ENCODE results near the gene CDKAL1. TPM values are rescaled to one million over a fixed set of nuclear protein-coding genes. Genes with fewer than 3 reads are reported as not detected.

Gene CDKAL1
- total and polyA plus RNA-seq, 2 of the 13 experiments (the other 11 are each of a cell fraction or from before 2014, with no cell fraction given) = 9.5 to 27.7 TPM

DNA sequence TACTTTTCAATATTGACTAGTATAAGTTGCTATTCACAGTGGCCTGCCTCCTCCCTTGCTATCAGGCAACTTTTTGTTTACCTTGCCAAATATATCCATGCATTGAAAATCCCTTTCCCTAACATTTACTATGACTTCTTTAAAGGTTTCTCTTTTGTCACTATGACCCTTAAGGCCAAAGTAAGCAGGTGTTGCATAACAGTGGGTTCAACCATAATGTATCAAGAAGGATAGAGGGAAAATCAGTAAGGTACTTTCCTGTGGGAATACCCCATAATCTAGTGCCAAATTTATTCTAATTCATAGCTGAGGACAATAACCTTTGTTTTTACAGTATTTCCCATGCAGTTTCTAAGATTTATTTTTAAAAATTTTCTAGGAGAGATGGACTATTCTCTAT, 527.6 kb downstream of the CDKAL1 start:
- no peak overlapping the region for H2AFZ ChIP-seq (ENCODE audit: low read length)
- no peak overlapping the region for H3K4me3 ChIP-seq (replicated peaks in 1 of 3; ENCODE audit: insufficient read depth in 1 of 3, low read depth in 2 of 3, low read length in 3 of 3)
- no TSS peak for BruUV-seq (replicated peaks)
- no peak overlapping the region for H3K4me2 ChIP-seq (ENCODE audit: low read depth, low read length)
- DNase-seq (ENCODE audit: low spot score) (peak; percentile 15), FAIRE-seq (no peak), ATAC-seq (no peak)
- no peaks in the 10 kb centered on the region for H4K20me1 ChIP-seq (ENCODE audit: insufficient read depth, low read length)
- H3K36me3 ChIP-seq (replicated peaks in 1 of 2; ENCODE audit: control insufficient read depth in 1 of 2, insufficient read depth in 2 of 2, low read length in 2 of 2) = no peaks in the 10 kb centered on the region; a peak in 2 of 5 replicates
- in situ Hi-C loops (cut with HindIII; ENCODE audit: extremely low pct_ligation_motif_present, low pct_unique_long_range_greater_than_20kb) = no loop called here
- H3K27me3 ChIP-seq (ENCODE audit: control insufficient read depth in 1 of 2, insufficient read depth in 2 of 2, low read length in 2 of 2) = no peaks in the 10 kb centered on the region
- no peak overlapping the region for H3K9ac ChIP-seq (ENCODE audit: insufficient read depth, low read depth, low read length)
- peaks cover 7% of the 10 kb centered on the region for H3K4me1 ChIP-seq (ENCODE audit: insufficient read depth, low read length)
- intact Hi-C loops (cut with micrococcal nuclease; ENCODE audit: unreplicated experiment) = no loop called here
- no peaks in the 10 kb centered on the region for H3K79me2 ChIP-seq (ENCODE audit: insufficient read depth, low read length)
- POLR2A ChIA-PET = no interaction called here
- CTCF ChIA-PET (ENCODE audit: low intra/inter-chr PET ratio, low total read pairs) = no interaction called here
- H3K27ac ChIP-seq (ENCODE audit: extremely low read length, insufficient read depth, low read length) = no peak overlapping the region
- peaks cover 22% of the 10 kb centered on the region; the same call in 1 of the 2 replicates for H3K9me3 ChIP-seq (ENCODE audit: low read length)
- TF ChIP-seq ZMYM4 (CRISPR knock-in tag; IDR thresholded peaks at IDR 0.05) (peak; percentile 55; the same call in 1 of the 2 replicates), SAP130 (CRISPR knock-in tag; IDR thresholded peaks at IDR 0.05; ENCODE audit: low read depth) (peak; percentile 20; the same call in 1 of the 2 replicates), ZFP82 (CRISPR knock-in tag; IDR thresholded peaks at IDR 0.05; ENCODE audit: borderline replicate concordance) (no peak), FOXP1 (IDR thresholded peaks at IDR 0.05) (no peak), FOXP1 (CRISPR knock-in tag; IDR thresholded peaks at IDR 0.05) (peak; percentile 55), POGZ (CRISPR knock-in tag; IDR thresholded peaks at IDR 0.05) (peak; percentile 51; the same call in 1 of the 2 replicates), BCL6 (CRISPR knock-in tag; IDR thresholded peaks at IDR 0.05) (peak; percentile 44), GATAD2A (CRISPR knock-in tag; IDR thresholded peaks at IDR 0.05) (peak; percentile 54), RARA (CRISPR knock-in tag; IDR thresholded peaks at IDR 0.05) (peak; percentile 19; the same call in 1 of the 2 replicates), ZNF3 (CRISPR knock-in tag; IDR thresholded peaks at IDR 0.05) (no peak), FOXJ3 (CRISPR knock-in tag; IDR thresholded peaks at IDR 0.05; ENCODE audit: borderline replicate concordance) (no peak), NR2F6 (IDR thresholded peaks at IDR 0.05) (peak; percentile 53), NR2F6 (CRISPR knock-in tag; IDR thresholded peaks at IDR 0.05) (no peak), ZNF674 (CRISPR knock-in tag; IDR thresholded peaks at IDR 0.05; ENCODE audit: low read depth) (no peak), ZNF570 (CRISPR knock-in tag; IDR thresholded peaks at IDR 0.05; ENCODE audit: borderline replicate concordance) (no peak), ZFYVE20 (CRISPR knock-in tag; IDR thresholded peaks at IDR 0.05; ENCODE audit: borderline replicate concordance, low read depth) (no peak), SOX6 (IDR thresholded peaks at IDR 0.05) (no peak), SOX6 (CRISPR knock-in tag; IDR thresholded peaks at IDR 0.05) (peak; percentile 38; the same call in 1 of the 2 replicates), MED1 (CRISPR knock-in tag; IDR thresholded peaks at IDR 0.05) (no peak), NR1H2 (CRISPR knock-in tag; IDR thresholded peaks at IDR 0.05; ENCODE audit: borderline replicate concordance, low read depth) (no peak), MEF2D (CRISPR knock-in tag; IDR thresholded peaks at IDR 0.05) (0 out of 2 replicates have a peak, but pooled peaks have one; percentile 40)
- TF ChIP-seq, protein P1, sequence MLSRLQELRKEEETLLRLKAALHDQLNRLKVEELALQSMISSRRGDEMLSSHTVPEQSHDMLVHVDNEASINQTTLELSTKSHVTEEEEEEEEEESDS (CRISPR knock-in tag; IDR thresholded peaks at IDR 0.05; ENCODE audit: borderline replicate concordance) = no peak
- TF ChIP-seq, protein P2, sequence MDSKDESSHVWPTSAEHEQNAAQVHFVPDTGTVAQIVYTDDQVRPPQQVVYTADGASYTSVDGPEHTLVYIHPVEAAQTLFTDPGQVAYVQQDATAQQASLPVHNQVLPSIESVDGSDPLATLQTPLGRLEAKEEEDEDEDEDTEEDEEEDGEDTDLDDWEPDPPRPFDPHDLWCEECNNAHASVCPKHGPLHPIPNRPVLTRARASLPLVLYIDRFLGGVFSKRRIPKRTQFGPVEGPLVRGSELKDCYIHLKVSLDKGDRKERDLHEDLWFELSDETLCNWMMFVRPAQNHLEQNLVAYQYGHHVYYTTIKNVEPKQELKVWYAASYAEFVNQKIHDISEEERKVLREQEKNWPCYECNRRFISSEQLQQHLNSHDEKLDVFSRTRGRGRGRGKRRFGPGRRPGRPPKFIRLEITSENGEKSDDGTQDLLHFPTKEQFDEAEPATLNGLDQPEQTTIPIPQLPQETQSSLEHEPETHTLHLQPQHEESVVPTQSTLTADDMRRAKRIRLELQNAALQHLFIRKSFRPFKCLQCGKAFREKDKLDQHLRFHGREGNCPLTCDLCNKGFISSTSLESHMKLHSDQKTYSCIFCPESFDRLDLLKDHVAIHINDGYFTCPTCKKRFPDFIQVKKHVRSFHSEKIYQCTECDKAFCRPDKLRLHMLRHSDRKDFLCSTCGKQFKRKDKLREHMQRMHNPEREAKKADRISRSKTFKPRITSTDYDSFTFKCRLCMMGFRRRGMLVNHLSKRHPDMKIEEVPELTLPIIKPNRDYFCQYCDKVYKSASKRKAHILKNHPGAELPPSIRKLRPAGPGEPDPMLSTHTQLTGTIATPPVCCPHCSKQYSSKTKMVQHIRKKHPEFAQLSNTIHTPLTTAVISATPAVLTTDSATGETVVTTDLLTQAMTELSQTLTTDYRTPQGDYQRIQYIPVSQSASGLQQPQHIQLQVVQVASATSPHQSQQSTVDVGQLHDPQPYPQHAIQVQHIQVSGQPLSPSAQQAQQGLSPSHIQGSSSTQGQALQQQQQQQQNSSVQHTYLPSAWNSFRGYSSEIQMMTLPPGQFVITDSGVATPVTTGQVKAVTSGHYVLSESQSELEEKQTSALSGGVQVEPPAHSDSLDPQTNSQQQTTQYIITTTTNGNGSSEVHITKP (CRISPR knock-in tag; IDR thresholded peaks at IDR 0.05; ENCODE audit: low read depth) = no peak
- TF ChIP-seq, protein P3, sequence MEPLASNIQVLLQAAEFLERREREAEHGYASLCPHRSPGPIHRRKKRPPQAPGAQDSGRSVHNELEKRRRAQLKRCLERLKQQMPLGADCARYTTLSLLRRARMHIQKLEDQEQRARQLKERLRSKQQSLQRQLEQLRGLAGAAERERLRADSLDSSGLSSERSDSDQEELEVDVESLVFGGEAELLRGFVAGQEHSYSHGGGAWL (CRISPR knock-in tag; IDR thresholded peaks at IDR 0.05) = no peak
- TF ChIP-seq, protein P4, sequence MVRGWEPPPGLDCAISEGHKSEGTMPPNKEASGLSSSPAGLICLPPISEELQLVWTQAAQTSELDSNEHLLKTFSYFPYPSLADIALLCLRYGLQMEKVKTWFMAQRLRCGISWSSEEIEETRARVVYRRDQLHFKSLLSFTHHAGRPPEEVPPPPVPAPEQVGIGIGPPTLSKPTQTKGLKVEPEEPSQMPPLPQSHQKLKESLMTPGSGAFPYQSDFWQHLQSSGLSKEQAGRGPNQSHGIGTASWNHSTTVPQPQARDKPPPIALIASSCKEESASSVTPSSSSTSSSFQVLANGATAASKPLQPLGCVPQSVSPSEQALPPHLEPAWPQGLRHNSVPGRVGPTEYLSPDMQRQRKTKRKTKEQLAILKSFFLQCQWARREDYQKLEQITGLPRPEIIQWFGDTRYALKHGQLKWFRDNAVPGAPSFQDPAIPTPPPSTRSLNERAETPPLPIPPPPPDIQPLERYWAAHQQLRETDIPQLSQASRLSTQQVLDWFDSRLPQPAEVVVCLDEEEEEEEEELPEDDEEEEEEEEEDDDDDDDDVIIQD (CRISPR knock-in tag; IDR thresholded peaks at IDR 0.05; ENCODE audit: low read depth) = peak; percentile 63; the same call in 1 of the 2 replicates
